ENCODE results near the gene DSEL.
A peak's percentile ranks its signal among the peaks of the same experiment; 100 is the strongest.

The DSEL gene

DNA sequence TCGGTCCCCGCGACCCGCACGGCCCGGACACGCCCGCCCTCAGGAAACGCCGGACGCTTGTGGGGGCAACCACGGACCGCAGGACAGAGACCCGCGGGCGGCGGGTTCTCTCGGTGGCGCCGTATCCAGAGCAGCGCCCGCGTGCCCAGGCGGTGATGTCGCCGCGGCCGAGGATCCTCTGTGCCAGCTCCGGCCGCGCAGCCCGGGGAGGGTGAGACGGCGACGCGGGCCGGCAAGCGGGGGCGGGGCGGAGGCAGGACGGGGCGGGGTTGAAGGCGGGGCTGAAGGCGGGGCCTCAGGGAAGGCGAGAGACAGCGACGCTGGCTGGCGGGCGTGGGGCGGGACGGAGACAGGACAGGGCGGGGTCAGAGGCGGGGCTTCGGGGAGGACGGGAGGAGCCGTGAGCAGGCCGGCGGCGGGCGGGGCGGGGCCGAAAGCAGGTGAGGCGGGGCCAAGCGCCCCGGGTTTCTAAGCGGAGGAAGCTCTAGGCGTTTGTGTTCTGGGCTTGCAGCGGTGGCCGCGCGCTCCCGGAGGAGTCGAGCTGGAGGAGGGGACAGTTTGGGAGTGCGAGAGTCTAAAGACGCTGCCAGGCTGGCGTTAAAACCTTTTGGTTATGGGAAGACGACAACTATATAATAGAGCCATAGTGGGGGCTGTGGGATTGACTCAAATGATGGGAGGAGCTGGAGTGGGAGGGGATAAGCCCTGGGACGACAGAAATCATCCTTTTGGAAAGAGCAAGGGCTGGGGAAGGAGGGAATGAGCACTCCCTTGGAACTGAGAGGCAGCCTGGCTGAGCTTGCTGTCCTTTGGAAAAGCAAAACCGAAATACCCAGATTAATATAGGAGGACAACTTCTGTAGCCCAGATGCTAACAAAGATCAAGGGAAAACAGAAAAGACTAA lies at the start of gene DSEL:
Gene DSEL, minus strand, starts transcription at position 182 of the 905 bp plus-strand sequence. CDS start 2,112 bp downstream, outside the sequence.
- peak; percentile 88 for DNase-seq (ENCODE audit: low read depth)

DNA sequence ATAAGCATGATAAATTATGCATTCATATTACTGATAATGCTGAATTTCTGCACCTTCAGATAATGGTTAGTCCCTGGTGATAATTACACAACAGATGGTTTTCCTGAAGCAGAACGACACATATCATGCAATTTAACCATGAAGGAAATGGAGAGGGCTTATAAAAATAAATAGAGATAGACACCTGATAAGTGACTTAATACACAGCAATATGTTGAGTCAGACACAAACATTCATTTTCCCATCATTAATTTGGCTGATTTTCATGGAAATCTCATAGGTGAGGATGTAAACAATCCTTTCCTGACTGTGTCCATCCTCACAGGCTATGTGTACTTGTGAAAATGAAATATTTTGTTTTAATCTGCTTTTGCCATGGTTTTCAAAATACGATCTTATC lies 36.9 kb upstream of the DSEL start:
- no peak for DNase-seq (ENCODE audit: low read depth)

DNA sequence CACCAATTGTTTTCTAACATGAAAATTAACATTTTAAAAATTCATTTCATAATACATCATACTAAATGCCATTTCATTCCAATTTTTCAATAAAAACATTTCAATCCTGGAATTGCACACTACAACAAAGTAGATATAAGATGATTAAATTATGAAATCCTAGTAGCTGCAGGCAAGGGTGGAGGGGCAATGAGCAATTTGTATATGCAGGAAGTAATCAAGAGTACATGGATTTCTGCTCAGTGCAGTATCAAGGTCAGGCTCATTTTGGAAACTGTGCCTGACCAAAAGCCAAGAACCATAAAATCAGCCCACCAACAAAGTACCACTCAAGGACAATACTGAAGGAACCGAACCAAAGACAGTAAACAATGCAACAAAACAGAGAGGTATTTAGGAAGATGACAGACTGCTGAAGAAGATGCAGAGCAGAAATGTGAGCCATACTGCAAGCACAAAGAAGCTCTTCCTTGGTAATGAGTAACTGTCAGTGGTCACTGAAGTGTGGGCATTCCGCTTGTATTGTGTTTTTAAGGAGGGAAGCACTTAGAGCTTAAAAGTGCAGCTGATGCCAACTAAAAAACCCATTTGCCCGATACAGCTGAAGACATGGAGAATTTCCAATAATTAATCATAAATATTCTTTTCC lies 34.5 kb upstream of the DSEL start:
- no peak for DNase-seq (ENCODE audit: low read depth)

DNA sequence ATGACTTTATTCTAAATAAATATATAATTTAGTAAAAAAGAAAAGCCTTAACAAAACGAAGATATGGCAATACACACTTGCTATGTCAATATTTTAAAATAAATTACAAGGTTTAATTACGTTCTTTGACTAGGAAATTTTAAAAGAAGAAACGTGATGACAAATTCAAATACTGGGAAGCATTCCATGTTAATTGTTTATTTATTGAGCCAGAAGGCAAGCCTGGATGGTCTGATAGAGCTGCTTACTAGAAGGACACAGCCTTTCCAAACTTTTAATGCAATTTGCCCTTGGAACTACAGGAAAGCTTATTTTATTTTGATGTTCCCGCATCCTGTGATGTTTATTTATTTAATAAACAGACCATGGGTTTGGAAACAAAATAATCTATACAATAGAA lies 33.4 kb upstream of the DSEL start:
- no peak for DNase-seq (ENCODE audit: low read depth)

DNA sequence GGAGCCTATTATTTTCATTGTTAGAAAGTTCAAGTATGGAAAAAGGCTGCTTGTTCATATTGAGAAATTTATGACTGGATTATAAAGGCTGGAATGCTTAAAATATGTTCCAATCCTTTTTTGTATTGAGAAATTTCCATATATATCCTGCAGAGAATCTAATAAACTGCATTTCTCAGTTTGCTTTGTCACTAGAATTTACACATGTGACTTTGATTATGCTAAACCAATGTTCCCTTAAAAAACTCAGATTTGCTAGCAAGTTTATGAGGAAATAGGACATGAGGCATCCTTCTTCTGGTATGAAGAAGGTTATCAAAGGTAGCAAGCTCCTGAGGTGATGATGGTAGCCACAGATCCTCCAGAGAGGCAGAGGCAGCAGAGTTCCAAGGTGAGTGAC lies 29.2 kb upstream of the DSEL start:
- no peak for DNase-seq (ENCODE audit: low read depth)

DNA sequence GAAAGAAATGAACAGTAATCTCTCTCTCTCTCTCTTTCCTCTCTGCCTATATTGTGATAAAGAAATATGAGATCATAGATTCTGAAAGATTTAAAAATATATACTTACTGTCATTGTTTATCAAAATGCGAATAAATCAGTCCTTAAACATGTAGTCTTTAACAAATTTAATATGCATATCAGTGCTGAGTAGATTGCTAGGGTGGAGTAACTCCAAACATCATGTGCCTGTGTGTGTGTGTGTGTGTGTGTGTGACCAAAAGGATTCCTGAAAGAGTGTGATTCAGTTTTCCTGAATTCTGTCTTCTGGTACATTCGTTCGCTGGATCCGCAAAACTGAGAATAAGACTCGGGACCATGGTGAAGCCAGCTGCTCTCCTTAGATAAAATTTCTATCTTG lies 24.0 kb upstream of the DSEL start:
- DNase-seq (ENCODE audit: low read depth): no peak

DNA sequence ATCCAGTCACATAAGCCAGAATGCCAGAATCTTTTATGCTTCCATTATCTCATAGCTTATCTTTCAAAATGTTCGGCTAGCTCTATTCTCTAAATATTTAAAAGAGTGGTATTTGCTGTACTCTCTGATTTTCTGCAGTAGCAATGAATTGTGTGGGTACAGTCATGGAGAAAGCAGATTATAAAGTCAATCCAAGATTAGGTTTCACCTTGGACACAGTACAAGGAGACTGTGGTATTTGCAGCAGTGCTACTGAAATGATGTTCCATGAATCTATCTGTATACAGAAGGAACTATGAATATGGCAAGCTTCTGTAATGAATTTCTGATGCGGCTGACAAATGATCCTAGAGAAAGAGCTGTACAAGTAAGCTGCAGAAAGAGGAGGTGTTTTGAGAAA lies 15.4 kb upstream of the DSEL start:
- no peak for DNase-seq (ENCODE audit: low read depth)

DNA sequence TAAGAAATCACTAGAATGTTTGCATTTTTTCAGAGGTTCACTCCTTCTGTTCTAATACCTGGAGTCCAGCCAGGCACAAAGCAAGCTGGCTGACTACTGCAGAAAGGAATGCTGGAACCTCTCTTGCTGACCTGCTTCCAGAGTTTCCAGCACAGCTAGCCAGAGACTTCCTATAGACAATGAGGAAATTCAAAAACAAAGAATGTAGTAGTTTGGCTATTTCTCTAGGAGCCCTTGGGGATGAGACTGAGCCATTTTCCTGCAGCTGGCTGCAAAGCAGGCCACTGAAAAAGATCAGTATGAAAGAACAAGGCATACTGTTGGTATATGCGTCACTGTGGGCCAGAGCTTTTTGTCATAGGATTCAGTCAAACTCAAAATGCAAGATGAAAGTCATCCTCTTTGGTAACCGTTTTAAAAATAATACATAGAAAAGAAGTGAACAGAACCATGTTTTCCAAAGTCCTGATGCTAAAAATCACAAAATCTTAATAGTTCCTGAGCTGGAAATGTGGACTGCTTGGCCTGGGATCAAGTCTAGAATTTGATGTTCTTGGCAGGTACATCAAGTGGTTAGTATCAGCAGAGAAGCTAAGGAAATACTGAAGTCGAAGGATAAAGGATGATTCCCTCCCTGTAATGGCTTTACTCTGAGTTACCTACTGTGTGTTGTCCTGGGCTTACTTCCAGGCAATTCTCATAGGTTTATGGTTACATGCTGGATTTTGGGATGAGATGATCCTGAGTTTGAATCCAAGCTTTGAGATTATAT lies 9.0 kb upstream of the DSEL start:
- DNase-seq (ENCODE audit: low read depth): no peak

DNA sequence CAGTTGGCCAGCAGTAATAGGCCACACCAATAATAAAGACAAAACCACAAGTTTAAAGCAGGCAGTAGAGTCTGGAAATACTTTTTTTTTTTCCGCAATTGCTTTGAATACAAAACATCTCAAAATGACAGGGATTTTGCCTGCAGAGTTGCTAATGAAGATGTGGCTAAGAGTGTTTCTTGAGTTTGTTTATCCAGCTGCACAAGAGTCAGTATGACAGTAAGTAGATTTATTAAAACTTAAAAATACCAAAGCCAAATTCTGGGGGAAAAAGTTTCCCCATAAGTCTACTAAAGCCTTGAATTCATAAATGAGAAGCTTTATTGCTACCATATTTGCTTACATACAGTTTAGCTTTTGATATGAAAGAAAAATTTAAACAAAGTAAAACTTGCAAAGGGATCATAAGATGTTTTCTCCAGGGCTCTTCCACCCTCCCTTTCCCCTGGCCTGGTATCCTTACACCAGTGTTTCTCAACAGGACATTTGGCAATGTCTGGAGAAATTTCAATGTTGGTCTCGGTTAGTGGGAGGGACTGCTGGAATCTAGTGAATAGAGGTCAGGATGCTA lies 3.9 kb upstream of the DSEL start:
- DNase-seq (ENCODE audit: low read depth): no peak

DNA sequence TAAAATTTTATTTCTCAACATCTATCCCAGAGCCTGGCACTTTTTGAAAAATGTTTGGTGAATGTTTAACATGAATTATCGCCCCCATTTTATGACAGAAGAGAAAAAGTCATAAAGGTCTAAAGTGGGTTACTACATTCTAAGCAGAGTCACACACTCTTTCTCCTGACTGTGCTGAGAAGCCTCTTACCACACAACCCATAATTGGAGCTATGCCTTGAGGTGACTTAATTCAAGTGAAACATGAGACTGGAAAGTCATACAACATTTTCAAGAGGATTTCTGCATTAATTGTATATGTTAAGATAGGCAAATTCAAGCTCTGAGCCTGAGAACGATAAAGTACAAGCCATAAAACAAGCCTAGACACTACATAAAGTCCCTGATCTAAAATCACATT lies 3.1 kb upstream of the DSEL start:
- DNase-seq (ENCODE audit: low read depth): no peak

DNA sequence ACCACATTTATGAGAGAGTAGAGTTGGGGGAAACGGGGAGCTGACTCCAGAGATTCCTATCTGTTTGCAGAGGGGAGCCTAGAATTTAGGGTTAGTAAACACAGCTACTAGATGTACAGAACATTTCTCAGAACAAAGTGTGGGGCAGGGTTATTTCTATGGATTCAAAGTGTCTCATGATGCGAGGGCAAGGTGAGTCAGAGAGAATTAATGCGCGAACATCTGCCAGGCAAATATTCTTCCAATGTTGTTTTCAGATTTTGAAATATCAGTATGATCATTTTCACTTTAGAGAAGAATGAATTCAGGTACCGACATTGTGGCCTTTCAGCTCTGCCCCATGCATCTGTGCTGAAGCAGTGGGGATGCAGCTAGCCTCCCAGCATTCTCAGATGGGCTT lies 2.0 kb upstream of the DSEL start:
- no peak for DNase-seq (ENCODE audit: low read depth)

DNA sequence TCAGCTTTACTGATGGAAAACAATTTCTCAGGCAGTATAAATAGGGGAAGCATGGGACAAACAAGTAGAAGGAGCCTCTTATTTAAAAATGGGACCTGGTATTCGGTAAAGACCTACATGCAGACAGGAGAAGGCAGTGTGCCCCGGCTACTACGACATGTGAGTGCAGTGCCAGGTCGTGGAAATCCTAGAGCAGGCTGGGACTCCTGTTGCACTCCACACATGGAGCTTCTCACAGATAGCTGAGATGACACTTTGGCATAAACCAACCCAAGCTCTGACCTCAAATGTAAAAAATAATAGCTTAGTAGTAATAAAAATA lies 885 bp upstream of the DSEL start:
- no peak for DNase-seq (ENCODE audit: low read depth)

DNA sequence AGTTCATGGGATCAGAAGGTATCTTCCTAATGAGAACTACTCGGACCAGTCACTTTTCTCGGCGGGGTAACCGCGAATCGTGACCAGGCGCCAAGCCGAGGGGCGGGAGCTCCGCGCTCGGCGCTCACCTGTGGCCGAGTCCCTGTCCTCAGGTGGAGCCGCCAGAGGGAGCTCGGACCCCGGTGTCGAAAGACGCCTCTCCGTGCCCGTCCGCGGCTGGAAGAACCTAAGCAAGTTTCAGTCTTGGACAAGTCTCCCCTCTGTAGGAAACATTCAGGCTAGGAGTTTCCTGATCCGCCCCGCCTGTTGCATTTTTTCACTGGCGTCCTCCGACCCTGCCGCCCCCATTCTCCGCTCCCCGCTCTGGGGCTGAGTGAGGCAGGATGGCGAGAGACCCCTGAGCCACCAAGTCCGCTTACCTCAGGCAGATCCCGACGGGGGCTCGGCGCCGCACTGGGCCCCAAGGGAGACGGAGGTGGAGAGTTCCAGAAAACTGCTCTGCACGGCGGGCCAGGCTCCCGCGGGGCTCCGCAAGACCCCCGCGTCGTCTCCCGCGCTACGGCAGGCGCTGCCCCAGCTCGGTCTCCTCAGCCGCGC lies 480 bp downstream of the DSEL start:
- DNase-seq (ENCODE audit: low read depth): peak; percentile 12

DNA sequence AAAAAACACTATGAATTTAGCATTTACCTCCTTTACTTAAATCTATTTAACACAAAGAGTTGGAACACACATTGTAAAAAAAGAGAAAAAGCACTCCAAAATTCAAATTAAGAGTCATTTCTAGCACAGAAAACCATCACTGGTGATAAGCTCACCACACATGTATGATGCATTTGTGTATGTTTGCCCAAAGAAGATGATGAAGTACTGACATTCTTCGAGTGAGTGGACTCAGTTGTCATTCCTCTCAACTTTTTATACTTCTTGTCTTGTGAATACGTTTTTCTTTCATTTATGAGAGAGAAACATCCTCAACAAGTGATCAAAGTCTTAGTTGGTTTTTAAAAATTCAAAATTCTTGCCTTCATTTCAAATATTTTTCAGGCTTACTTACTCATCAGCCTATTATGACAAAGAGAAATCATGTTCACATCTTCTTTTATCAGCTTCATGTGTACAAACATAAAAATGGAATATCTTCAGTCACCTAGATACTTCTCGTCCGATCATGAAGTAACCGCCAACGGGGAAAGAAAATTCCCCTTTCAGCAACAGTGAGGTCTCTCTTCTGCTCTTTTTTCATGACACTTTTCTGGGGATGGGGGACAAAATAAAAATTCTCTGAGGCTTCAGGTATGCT lies 1.5 kb downstream of the DSEL start:
- no peak for DNase-seq (ENCODE audit: low read depth)

DNA sequence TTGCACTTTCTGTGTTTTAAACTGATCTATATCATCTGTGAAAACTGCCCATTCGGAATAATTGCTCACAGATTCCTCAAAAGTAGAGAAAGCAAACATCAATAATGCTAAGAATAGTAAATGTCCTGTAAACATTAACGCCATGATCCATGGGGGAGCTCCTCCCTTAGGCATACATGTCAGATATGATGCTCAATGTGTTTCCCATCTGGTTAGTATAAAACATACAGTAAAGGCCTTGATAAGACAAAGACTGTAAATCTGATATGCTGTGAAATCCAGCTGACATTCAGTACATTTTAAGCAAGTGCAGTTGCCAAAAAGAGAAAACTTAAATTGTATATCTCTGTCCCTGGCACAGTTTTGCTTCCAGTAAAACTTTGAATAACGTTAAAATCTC lies 2.1 kb downstream of the DSEL start:
- no peak for DNase-seq (ENCODE audit: low read depth)

DNA sequence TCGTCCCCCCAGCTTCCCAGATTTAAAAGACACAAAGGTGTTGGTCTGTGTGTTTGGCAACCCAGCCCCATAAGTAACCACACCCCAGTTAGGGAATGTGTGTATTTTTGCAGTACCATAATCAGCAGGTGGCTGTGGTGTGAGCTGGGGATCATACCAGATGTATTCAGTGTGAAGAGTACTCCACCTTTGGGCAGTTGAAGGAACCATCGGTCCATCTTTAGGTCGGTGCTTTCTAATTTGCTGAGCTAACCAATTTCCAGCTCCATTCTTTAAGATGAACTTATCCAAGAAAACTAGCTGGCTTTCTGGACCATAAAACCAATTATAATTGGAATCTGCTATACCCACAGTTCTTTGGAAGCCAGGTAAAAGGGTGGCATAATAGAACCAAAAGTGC lies 3.2 kb downstream of the DSEL start:
- no peak for DNase-seq (ENCODE audit: low read depth)

DNA sequence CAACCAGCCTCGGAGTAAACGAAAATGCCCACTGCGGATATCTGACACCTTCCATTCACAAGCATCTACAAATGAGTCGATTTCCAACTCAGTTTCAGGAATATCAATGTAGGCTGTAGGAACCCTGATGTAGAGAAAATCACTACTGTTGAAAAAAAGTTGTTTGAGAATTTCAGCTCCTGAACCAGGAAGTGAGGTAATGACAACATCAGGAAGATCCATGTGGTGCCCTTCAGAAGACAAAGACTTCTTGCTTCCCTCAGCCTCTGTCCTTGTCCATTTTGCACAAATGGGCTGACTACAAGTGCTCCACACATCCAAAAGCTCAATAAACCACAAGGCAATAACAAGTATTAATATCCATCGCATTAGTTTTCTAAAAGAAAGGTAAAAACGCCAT lies 4.7 kb downstream of the DSEL start:
- no peak for DNase-seq (ENCODE audit: low read depth)

DNA sequence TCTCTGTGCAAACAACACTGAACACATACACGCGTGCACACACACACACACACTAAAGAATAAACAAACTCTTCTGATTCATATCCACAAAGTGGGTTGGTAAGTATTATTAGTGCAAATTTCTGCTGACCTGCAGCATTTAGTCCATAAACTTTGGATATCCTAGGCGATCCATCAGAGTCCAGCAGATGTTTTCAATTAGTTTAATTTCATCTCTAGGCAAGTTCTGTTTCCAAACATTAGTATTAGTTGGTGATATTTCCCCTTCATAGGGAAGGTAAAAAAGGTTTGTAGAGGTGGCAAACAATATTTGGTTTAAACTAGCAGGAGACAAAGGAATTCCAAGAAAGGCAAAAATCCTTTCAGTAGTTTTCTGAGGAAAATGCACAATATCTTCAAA lies 5.7 kb downstream of the DSEL start:
- no peak for DNase-seq (ENCODE audit: low read depth)

DNA sequence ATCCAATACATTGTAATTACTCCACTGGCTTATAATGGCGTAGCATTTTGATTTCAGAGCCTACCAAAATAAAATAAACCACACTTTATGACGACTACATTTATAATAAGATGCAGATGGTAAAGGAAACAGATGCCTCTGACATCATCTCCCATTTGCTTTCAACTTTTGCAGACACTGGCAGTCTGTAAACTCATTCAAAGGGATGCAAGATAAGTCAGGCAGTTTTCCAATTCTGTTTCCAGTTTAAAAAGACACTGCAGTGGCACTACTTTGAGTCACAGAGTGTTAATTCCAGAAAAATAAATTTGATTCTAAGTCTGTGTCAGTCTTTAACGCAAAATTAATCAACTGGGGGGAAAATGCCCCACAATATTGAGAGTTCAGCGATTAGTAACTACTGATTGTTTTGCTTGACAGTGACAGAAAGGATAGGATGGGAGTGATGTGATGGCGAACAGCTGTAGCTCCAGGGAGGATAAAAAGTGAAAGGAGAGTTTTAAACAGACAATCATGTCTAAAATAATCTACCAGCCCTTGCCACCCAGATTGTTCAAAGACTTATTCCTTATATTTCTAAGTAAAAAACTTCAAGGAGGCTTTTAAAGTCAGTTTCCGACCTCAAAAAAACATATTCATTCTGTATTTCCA lies 6.7 kb downstream of the DSEL start:
- no peak for DNase-seq (ENCODE audit: low read depth)

DNA sequence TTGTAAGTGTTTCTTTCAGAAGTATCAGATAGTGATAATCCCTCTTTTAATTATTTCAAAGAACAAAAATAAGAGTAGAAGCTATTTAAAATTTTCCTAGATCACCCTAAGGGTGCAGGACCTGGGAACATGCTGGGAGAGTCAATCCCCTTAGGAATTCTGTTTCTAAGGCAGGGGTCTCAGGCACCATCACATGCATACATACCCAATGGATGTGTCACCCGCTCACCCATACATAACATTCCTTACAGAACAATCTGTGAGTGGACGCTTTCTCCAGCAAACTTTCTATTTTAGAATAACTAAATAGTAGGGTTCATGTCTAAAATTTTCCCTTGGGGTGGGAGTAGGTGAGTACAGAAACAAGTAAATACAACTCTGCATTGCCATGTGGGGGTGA lies 8.4 kb downstream of the DSEL start:
- DNase-seq (ENCODE audit: low read depth): no peak

DNA sequence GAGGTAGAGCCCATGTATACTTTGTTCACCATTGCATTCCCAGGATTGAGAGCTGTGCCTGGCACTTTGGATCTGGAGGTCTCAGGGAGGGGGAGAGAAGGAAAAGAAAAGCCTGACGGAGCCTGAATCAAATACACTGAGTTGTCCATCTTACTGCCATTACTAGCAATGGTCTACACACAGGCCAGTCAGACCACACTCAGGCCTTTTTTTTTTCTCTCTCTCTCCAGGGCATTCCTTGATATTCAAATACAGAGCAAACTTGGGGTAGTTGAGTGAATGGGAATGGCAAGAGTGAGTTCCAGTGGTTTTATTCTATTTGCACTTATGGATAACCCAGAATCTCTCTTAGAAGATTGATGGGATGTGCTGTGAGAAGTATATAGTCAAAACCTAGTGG lies 11.8 kb downstream of the DSEL start:
- DNase-seq (ENCODE audit: low read depth): no peak
